Measurements from ENCODE around the gene OCA2.

OCA2 gene

DNA sequence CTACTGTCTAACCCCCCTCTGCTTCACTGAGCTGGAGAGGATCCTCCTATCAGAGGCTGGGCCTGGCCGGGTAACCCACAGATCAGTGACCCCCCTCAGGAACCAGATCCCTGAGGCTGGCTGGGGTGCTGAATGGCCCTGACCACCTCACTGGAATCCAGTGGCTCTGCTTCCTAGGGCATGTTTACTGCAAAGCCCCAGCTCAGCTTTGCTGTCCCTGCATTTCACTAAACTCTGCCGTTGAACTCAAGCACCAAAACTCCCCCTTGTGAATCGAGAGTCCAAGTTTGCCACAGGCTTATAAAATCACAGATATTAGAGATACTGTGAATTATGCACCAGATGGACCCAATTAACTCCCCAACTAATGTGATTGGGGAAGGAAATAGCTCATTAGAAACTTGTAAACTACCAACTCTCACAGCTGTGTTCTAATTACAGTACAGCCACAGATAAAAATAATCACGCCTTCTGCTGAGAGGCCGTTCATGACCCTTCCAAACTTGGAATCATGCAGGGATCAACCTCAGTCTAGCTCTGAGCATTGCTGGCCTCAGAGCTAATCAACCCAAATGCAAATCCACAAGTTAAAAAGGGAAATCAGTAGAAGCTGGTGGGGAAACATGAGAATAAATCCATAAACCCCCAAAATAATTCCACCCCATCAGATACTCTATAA lies 47.0 kb downstream of the OCA2 start:
- H3K4me1 ChIP-seq (ENCODE audit: insufficient read depth, low read length), result no peaks in the 10 kb centered on the region
- no peak overlapping the region for H3K27ac ChIP-seq (ENCODE audit: low read length)
- no peaks in the 10 kb centered on the region for H3K27me3 ChIP-seq (ENCODE audit: insufficient read depth, low read length)
- H3K36me3 ChIP-seq (ENCODE audit: insufficient read depth, low read depth, low read length), result no peaks in the 10 kb centered on the region
- H3K4me3 ChIP-seq (ENCODE audit: low read length), result no peak overlapping the region
- peaks cover 6% of the 10 kb centered on the region; the same call in 1 of the 2 replicates for H3K9me3 ChIP-seq (ENCODE audit: insufficient read depth, low read depth, low read length)
- H3K9ac ChIP-seq (ENCODE audit: low read depth, low read length), result no peak overlapping the region

DNA sequence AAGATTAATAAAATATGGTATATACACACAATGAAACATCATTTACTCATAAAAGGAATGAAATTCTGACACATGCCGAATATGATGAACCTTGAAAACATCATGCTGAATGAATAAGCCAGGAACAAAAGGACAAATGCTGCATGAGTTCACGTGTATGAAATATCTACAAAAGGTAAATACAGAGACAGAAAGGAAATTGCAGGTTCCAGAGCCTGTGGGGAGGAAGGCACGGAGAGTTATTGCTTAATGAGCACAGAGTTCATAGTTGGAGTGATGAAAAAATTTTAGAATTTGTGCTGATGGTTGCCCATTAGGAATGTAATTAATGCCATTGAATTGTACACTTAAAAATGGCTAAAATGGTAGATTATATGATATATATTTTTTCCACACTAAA lies 49.5 kb downstream of the OCA2 start:
- no peak overlapping the region for H3K4me3 ChIP-seq (ENCODE audit: low read length)
- H3K36me3 ChIP-seq (ENCODE audit: insufficient read depth, low read depth, low read length), result no peaks in the 10 kb centered on the region

DNA sequence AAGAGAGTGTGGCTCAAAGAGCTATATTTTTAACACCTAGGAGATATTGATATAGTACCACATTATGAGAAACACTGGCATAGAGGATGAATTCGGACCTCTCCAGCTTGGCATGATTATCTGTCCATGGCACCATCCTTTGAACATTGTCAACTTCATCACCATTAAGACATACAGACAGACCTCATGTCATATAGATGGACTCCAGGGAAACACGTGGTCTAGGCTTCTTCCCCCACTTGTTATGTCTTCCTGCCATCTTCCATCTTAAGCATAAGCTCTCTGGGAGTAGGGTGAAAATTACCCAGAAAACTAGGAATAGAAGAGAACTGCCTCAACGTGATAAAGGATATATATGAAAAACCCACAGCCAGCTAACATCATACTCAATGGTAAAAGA lies 51.8 kb downstream of the OCA2 start:
- Histone ChIP-seq H3K36me3 (ENCODE audit: insufficient read depth, low read depth, low read length) (no peaks in the 10 kb centered on the region), H3K27me3 (ENCODE audit: insufficient read depth, low read length) (no peaks in the 10 kb centered on the region), H3K4me1 (ENCODE audit: insufficient read depth, low read length) (no peaks in the 10 kb centered on the region), H3K4me3 (ENCODE audit: low read length) (no peak overlapping the region), H3K9me3 (ENCODE audit: insufficient read depth, low read depth, low read length) (peaks cover 6% of the 10 kb centered on the region; the same call in 1 of the 2 replicates), H3K9ac (ENCODE audit: low read depth, low read length) (no peak overlapping the region), H3K27ac (ENCODE audit: low read length) (no peak overlapping the region)

More for the DNA sequence above, 49.5 kb downstream of the OCA2 start:
- peaks cover 6% of the 10 kb centered on the region; the same call in 1 of the 2 replicates for H3K9me3 ChIP-seq (ENCODE audit: insufficient read depth, low read depth, low read length)
- no peaks in the 10 kb centered on the region for H3K4me1 ChIP-seq (ENCODE audit: insufficient read depth, low read length)
- no peaks in the 10 kb centered on the region for H3K27me3 ChIP-seq (ENCODE audit: insufficient read depth, low read length)
- H3K9ac ChIP-seq (ENCODE audit: low read depth, low read length), result no peak overlapping the region
- H3K27ac ChIP-seq (ENCODE audit: low read length), result no peak overlapping the region

DNA sequence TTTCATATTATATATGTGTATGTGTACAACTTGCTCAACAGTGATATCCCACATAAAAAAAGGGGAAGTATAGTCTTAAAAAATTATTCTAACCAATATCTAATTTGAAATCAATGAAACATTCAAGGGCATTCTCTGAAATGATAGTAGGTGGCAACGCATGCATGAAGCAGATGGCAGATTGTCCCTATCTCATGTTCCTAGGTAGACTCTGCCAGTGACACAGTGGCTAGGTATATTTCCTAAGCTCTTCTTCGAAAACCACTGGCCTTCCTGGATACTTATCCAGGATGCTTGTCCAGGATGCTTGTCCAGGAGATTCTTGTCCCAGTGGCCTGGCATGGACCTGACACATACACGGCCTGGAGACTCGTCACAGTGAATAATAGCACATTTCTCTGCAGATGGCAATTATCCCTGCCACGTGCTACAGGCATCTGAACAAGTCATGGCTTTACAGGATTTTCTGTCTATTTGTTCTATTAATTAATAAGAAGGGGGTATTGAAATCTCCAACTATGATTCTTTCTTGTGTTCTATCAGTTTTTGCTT lies 54.9 kb downstream of the OCA2 start:
- Histone ChIP-seq H3K9me3 (ENCODE audit: insufficient read depth, low read depth, low read length) (peaks cover 6% of the 10 kb centered on the region; the same call in 1 of the 2 replicates), H3K27ac (ENCODE audit: low read length) (no peak overlapping the region), H3K9ac (ENCODE audit: low read depth, low read length) (no peak overlapping the region), H3K36me3 (ENCODE audit: insufficient read depth, low read depth, low read length) (no peaks in the 10 kb centered on the region), H3K4me1 (ENCODE audit: insufficient read depth, low read length) (no peaks in the 10 kb centered on the region), H3K4me3 (ENCODE audit: low read length) (no peak overlapping the region), H3K27me3 (ENCODE audit: insufficient read depth, low read length) (no peaks in the 10 kb centered on the region)

DNA sequence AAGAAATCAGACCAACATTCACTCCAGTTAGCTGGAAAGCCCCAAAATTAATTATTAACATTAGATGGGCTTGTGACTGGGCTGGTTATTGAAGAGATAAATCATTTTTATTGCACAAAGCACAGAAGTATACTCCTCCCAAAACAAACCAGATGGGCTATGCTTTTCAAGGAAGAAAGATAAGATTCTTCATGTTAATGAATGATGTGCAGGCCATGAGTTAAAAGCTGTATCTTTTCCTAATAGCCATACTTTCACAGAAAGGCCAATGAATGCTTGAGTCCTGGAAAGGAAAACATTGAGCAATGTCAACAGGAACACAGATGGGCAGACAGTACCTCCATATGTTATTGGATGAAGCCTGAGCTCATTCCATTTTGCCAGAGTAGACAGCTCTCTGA lies 55.4 kb downstream of the OCA2 start:
- Histone ChIP-seq H3K4me1 (ENCODE audit: insufficient read depth, low read length) (no peaks in the 10 kb centered on the region), H3K9ac (ENCODE audit: low read depth, low read length) (no peak overlapping the region), H3K27me3 (ENCODE audit: insufficient read depth, low read length) (no peaks in the 10 kb centered on the region), H3K27ac (ENCODE audit: low read length) (no peak overlapping the region), H3K36me3 (ENCODE audit: insufficient read depth, low read depth, low read length) (no peaks in the 10 kb centered on the region), H3K9me3 (ENCODE audit: insufficient read depth, low read depth, low read length) (peaks cover 6% of the 10 kb centered on the region; the same call in 1 of the 2 replicates), H3K4me3 (ENCODE audit: low read length) (no peak overlapping the region)

DNA sequence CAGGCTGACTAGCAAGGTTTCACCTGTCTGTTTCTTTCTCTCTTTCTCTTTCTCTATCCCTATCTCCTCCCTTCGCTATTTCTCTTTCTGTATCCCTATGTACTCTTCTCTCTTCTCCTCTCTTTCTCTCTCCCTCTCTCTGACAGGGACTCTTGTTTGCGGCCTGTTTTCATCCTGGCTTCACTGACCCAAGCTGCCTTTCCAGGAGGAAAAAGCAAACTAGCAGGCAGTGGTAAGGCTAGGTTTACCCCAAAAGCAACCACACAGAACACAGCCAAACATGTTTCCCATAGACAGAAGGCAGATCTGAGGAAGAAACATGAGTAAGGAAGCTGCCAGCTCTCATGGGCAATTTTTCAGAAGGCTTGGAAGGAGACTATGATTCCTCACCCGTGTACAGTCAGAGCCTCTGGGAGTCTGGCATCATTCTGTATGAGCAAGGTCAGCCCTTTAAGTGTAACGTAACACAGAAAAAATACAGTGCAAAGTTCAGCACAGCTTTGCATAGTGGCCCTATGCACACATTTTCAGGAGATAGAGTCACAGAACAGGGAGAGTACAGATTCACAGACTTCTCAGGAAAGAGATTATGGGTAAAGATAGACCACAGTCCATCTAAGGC lies 61.0 kb downstream of the OCA2 start:
- Histone ChIP-seq H3K27ac (ENCODE audit: low read length) (no peak overlapping the region), H3K36me3 (ENCODE audit: insufficient read depth, low read depth, low read length) (no peaks in the 10 kb centered on the region), H3K9me3 (ENCODE audit: insufficient read depth, low read depth, low read length) (no peaks in the 10 kb centered on the region), H3K4me3 (ENCODE audit: low read length) (no peak overlapping the region), H3K4me1 (ENCODE audit: insufficient read depth, low read length) (no peaks in the 10 kb centered on the region), H3K27me3 (ENCODE audit: insufficient read depth, low read length) (no peaks in the 10 kb centered on the region), H3K9ac (ENCODE audit: low read depth, low read length) (no peak overlapping the region)

DNA sequence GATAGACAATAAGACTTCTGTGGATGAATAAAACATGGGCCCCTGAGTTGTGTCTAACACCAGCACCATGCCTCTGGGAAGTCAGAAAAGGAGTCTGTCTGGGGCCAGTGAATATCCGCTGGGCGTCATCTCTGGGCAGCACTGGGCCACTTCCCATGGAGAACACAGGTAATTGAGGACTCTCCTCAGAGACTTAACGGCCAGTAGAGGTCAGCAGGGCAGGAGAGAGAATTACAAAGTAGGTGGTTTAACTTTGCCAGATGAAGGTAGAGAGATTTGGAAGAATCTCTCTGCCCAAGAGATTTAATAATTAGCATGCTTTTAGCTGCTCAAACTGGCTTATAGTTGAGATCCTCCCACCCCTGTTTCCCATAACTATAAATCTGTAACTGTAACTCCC lies 65.7 kb downstream of the OCA2 start:
- Histone ChIP-seq H3K9ac (ENCODE audit: low read depth, low read length) (no peak overlapping the region), H3K27ac (ENCODE audit: low read length) (no peak overlapping the region), H3K4me3 (ENCODE audit: low read length) (no peak overlapping the region)

DNA sequence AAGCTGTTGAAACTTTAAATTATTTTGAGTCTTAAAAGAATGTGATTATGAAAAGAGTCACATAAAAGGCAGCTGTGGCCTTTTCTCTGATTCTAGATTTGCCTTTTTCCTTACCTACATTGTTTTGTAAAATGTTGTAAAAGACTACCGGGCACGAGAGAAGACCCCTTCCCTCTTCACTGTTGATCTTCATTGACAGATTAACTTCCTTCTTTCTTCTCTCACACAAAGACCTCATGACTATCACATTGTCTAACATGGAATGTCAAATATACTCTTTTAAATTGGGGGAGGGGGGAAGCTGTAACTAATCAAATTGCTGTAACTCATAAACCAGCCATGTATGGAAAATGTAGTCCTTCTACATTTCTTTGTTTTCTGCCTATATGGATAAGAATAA lies 68.3 kb downstream of the OCA2 start:
- Histone ChIP-seq H3K9ac (ENCODE audit: low read depth, low read length) (no peak overlapping the region), H3K4me1 (ENCODE audit: insufficient read depth, low read length) (no peaks in the 10 kb centered on the region), H3K36me3 (ENCODE audit: insufficient read depth, low read depth, low read length) (no peaks in the 10 kb centered on the region), H3K27me3 (ENCODE audit: insufficient read depth, low read length) (no peaks in the 10 kb centered on the region), H3K4me3 (ENCODE audit: low read length) (no peak overlapping the region), H3K9me3 (ENCODE audit: insufficient read depth, low read depth, low read length) (no peaks in the 10 kb centered on the region), H3K27ac (ENCODE audit: low read length) (no peak overlapping the region)

More for the DNA sequence above, 65.7 kb downstream of the OCA2 start:
- no peaks in the 10 kb centered on the region for H3K36me3 ChIP-seq (ENCODE audit: insufficient read depth, low read depth, low read length)
- no peaks in the 10 kb centered on the region for H3K9me3 ChIP-seq (ENCODE audit: insufficient read depth, low read depth, low read length)
- H3K27me3 ChIP-seq (ENCODE audit: insufficient read depth, low read length), result no peaks in the 10 kb centered on the region
- no peaks in the 10 kb centered on the region for H3K4me1 ChIP-seq (ENCODE audit: insufficient read depth, low read length)

DNA sequence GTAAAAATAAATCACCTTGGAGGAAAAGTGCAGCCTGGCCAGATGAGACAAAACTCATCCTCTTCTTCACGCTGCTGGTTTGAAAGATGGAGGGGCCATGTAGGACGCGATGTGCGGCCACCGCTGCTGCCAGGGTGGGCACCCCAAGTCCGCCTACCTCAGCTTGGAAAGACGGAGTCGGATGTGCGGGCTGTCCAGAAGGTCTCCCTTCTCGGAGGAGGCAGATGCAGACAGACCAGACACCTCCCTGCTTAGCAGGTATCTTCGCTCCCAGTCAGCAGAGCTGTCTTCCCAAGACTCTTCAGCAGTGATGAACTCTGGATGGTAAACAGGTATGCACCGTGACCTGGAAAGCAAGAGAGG lies 71.4 kb downstream of the OCA2 start:
- Histone ChIP-seq H3K4me1 (ENCODE audit: insufficient read depth, low read length) (no peaks in the 10 kb centered on the region), H3K9ac (ENCODE audit: low read depth, low read length) (no peak overlapping the region), H3K9me3 (ENCODE audit: insufficient read depth, low read depth, low read length) (no peaks in the 10 kb centered on the region), H3K27ac (ENCODE audit: low read length) (no peak overlapping the region), H3K36me3 (ENCODE audit: insufficient read depth, low read depth, low read length) (no peaks in the 10 kb centered on the region), H3K4me3 (ENCODE audit: low read length) (no peak overlapping the region), H3K27me3 (ENCODE audit: insufficient read depth, low read length) (no peaks in the 10 kb centered on the region)

DNA sequence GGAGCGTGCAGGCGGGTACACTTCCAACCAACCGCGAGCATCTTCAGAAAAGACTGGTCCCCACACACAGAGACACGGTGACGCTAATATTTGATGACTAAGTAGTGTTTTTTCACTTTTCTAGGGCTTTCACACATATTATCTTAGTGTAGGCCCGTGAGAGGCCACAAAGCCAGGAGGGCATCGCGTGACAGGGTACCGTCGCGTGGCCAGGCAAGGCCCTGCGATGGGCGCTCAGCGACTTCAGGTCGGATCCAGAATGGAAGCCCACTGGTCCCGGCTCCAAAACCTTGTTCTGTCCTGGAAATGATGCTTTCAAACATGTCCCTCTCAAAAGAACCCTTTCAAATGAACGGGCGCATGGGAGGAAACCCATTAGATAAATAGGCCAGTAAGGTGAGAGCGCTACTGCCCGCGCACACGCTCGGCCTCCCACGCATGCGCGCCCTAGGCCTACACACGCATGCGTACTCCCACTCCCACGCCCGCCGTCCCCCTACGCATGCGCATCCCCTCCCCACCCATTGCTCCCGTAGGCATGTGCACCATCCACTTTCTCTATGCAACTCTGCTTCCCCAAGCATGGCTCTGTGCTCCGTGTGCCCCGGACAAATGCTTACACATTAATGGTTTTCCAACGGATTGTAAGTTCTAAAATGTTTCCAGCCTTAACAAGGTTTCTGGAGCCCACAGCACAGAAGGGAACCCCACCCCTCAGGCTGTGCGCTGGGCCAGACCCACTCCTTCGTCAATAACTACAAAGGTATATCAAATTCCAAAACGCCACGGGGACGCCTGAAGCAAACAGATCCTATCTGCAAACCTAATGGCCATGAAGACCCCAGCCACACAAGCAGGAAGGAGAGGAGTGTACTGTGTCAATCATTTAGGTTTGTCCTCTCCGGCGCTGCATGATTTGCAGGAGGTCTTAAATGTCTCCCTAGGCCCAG lies 72.1 kb downstream of the OCA2 start:
- Histone ChIP-seq H3K9me3 (ENCODE audit: insufficient read depth, low read depth, low read length) (no peaks in the 10 kb centered on the region), H3K27ac (ENCODE audit: low read length) (no peak overlapping the region), H3K4me3 (ENCODE audit: low read length) (no peak overlapping the region), H3K4me1 (ENCODE audit: insufficient read depth, low read length) (no peaks in the 10 kb centered on the region), H3K36me3 (ENCODE audit: insufficient read depth, low read depth, low read length) (no peaks in the 10 kb centered on the region), H3K27me3 (ENCODE audit: insufficient read depth, low read length) (no peaks in the 10 kb centered on the region), H3K9ac (ENCODE audit: low read depth, low read length) (no peak overlapping the region)

DNA sequence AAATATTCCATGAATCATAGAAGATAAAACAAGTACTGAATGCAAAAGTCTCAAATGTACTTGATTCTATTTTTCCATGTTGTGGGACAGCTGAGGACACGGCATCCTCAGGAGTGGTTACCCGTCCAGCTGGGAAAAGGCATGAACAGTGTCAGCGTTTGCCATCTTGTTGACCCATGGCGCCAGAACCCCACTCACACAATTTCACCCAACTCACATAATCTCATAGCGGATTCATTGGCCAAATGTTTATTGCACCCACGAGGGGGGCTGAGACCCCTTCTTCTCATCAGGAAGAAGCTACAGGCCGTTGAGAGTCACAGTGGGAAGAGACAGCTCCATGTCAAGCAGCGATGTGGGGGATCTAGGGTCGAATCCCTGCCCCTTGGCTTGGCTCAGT lies 72.9 kb downstream of the OCA2 start:
- no peaks in the 10 kb centered on the region for H3K9me3 ChIP-seq (ENCODE audit: insufficient read depth, low read depth, low read length)
- no peaks in the 10 kb centered on the region for H3K27me3 ChIP-seq (ENCODE audit: insufficient read depth, low read length)
- H3K27ac ChIP-seq (ENCODE audit: low read length), result no peak overlapping the region
- H3K36me3 ChIP-seq (ENCODE audit: insufficient read depth, low read depth, low read length), result no peaks in the 10 kb centered on the region
- no peak overlapping the region for H3K9ac ChIP-seq (ENCODE audit: low read depth, low read length)
- no peak overlapping the region for H3K4me3 ChIP-seq (ENCODE audit: low read length)
- peaks cover 3% of the 10 kb centered on the region; the same call in 1 of the 2 replicates for H3K4me1 ChIP-seq (ENCODE audit: insufficient read depth, low read length)
